GM20431 (cell line): ENCODE measurements around the gene MYH9.
"Not testable (repeated sequence)": the region's sequence is repeated elsewhere in the genome, so short reads cannot be mapped to it uniquely, and the experiment has no call there.

Source experiments
- in situ Hi-C: fragments of 300-500 bp; cut with MseI, MboI; formaldehyde crosslinking; loops from one replicate; pipeline ENCODE4 v1.15.0; 2020; ENCODE audit warnings: low sequenced_read_pairs; ENCODE audit not compliant: unreplicated experiment

The MYH9 gene

GRCh38 chr22:36300396-36301212 lies 87.2 kb downstream of the MYH9 start:
- in situ Hi-C loops, result loop anchor here (10.0 kb wide), 1 partner anchor 164 kb away; no protein-coding TSS in a partner anchor

GRCh38 chr22:36299911-36300310 lies 87.9 kb downstream of the MYH9 start:
- in situ Hi-C loops, result loop anchor here (10.0 kb wide), 1 partner anchor 165 kb away; no protein-coding TSS in a partner anchor

DNA sequence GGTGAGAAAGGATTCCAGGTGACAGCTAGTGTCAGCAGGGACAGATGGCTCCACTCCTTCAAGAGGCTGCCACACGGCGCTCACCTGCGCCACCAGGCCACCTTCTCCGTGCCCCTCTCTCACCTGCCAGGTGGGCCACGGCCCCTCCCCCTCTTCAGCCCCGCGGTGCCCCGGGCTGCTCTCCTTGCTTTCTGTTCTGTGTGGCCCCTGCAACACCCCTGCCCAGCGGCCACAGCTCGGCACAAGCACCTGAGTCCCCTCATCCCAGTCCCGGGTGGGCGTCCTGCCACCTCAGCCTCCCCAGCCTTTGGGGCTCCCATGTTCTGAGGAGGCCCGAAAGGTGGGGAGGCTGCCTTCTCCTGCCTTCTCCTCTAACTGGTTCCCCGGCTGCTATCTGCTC lies 88.5 kb downstream of the MYH9 start:
- in situ Hi-C loops, result no loop called here

DNA sequence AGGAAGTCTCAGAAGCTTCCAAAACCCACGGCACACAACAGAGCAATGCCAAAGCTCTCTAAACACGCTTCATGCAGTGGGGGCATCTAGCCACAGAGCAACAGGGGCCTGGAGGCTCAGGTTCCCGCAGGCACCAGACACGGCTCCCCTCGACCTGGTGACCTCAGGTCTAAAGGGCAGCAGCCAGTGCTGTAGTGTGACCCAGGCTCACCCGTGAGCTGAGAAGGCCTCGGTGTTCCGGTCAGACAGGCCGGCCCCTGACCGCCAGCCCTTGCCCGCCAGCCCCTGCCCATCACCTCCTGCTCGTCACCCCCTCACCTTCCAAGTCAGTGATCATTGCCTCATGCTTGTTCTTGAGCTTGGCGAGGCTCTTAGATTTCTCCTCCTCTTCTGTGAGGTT lies 89.2 kb downstream of the MYH9 start:
- in situ Hi-C loops, result no loop called here

DNA sequence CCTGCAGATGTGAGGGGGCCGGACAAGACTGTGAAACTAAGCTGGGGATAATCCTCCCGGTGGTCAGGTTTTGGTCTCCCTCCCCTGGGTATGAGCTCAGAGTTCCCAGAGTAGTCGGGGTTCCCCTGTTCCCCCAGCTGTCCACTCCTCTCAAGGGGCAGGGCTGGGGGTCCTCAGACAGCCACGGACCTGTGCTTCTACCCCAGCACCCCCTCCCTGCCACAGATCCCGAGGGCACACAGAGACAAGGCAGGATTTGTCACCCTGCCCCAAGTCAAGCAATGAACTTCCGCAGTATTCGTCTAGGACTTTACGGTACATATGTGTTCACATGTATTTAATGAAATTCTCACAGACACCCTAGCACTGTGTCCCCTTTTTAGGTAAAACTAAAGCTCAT lies 89.6 kb downstream of the MYH9 start:
- in situ Hi-C loops, result no loop called here

GRCh38 chr22:36297568-36297967 lies 90.2 kb downstream of the MYH9 start:
- in situ Hi-C loops, result no loop called here

DNA sequence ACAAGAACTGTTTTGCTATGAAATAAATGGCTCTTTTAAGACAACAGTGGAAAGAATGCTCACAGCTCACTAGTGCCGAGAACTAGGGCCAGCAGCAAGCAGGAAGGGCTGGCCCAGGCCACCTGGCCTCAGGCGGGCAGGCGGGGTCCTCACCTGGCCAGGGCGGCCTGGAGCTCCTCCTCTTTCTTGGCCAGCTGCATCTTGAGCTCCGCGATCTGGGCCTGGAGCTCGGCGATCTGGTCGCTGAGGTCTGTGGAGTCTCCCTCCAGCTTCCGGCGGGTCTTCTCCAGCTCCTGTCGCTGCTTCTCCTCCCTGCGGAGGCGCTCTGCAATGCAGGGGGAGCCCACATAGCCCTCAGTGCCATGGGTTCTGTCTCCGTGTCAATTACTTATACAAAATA lies 91.1 kb downstream of the MYH9 start:
- in situ Hi-C loops, result no loop called here

DNA sequence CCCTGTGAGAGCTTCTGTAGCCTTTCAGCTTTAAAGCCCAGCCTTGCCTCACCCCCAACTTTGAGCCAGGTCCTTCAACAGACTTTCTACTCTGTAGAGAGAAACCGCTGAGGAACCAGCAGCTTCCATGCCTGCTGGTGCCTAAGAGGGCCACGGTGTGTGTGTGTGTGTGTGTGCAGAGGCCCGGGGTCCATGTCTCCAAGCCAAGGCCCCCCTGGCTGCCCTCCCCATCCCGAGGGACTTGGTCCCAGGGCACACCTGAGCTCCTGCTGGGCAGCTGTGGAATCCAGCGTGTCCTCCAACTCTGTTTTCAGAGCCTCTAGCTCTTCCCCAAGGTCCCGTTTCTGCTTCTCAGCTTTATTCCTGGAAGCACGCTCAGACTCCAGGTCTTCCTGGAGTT lies 92.5 kb downstream of the MYH9 start:
- in situ Hi-C loops, result no loop called here

GRCh38 chr22:36294801-36295200 lies 93.0 kb downstream of the MYH9 start:
- in situ Hi-C loops, result no loop called here

GRCh38 chr22:36294293-36294620 lies 93.5 kb downstream of the MYH9 start:
- in situ Hi-C loops, result no loop called here

DNA sequence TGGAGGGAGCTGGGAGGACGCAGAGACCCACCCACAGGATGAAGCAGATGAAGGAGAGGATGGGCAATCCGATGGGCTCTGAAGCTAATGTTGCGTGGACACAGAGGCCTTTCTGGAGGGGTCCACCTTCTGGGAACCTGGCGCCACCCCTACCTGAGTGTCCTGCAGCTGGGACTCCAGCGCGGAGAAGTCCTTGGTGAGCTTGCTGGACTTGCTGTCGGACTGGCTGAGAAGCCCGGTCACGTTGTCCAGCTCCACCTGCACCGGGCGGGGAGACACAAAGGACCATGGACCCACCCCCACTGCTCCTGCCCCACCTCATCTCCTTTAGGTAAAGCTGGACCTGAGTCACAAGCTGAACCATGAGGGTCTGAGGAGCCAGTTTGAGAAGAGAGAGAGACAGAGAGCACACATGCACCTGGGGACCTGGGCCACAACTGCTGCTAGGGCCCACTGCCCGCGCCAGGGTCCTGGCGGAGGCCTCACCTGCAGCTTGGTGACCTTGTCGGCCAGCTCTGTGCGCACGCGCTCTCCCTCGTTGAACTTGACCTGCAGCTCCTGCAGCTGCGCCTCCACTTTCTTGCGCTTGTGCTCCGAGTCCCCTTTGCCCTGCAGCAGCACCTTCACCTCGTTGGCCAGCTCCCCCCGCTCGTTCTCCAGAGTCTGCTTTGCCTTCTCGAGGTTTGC lies 94.0 kb downstream of the MYH9 start:
- in situ Hi-C loops, result no loop called here

- in situ Hi-C loops, result no loop called here
Measured at GRCh38 chr22:36292823-36293530, 94.8 kb downstream of the MYH9 start.

DNA sequence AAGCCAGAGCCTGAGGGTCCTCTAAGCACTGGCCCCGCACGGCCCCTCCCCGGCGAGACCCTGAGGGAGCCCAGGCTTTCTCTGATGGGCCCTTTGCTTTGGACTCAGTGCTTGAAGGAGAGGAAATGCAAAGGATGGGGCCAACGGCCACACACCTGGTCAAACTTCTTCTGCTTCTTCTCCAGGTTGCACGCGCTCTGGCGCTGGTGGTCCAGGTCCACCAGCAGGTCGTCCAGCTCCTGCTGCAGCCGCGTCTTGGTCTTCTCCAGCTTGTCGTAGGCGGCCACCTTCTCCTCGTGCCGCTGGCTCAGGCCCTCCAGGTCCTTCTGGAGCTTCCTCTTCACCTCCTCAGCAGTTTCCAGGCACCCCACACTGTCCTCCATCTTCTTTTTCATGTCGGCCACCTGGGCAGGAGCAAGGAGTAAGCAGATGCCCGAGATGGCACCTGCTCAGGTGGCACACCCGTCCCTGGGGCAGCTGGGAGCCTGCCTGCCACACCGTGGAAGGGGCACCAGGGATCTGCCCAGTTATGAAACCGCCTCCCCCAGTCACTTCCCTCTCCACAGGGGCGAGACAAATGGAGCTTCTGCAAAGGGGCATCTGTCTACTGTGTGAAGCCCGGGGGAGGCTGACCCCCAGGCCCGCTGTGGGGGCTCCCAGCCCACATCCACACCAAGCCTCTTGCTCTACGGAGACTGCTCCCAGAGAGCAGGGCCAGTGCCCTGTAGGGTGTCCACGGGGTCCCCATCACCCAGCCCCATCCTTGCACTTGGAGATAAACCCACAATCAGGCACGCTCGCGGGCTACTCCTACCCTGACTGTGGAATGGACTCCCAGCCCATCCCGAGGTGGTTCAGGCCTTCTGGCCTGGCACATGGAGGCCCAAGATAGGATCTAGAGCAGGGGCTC lies 95.7 kb downstream of the MYH9 start:
- in situ Hi-C loops, result no loop called here

DNA sequence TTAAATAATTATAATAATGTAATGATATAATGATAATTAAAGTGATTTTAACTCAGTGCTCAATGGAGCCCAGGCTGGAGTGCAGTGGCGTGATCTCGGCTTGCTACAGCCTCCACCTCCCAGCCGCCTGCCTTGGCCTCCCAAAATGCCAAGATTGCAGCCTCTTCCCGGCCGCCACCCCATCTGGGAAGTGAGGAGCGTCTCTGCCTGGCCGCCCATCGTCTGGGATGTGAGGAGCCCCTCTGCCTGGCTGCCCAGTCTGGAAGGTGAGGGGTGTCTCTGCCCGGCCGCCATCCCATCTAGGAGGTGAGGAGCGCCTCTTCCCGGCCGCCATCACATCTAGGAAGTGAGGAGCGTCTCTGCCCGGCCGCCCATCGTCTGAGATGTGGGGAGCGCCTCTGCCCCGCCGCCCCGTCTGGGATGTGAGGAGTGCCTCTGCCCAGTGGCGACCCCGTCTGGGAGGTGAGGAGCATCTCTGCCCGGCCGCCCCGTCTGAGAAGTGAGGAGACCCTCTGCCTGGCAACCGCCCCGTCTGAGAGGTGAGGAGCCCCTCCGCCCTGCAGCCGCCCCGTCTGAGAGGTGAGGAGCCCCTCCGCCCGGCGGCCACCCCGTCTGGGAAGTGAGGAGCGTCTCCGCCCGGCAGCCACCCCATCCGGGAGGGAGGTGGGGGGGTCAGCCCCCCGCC lies 97.2 kb downstream of the MYH9 start:
- in situ Hi-C loops, result not testable (repeated sequence)

DNA sequence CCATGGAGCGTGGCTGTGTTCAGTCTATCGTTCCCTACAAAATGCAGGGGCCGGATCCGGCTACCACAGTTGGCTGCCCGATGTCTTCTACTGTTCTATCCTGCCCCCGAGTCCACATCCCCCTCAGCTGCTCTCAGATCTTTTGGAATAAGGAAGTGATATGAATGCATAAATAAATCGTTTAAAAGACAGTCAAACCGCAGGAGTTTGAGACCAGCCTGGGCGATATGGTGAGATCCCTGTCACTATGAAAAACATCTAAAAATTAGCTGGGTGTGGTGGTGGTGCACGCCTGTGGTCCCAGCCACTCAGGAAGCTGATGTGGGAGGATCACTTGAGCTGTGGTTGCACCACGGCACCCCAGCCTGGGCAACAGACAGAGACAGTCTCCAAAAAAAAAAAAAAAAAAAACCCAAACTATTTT lies 97.8 kb downstream of the MYH9 start:
- in situ Hi-C loops, result not testable (repeated sequence)

- in situ Hi-C loops, result no loop called here
Measured at GRCh38 chr22:36289406-36289870, 98.3 kb downstream of the MYH9 start.

DNA sequence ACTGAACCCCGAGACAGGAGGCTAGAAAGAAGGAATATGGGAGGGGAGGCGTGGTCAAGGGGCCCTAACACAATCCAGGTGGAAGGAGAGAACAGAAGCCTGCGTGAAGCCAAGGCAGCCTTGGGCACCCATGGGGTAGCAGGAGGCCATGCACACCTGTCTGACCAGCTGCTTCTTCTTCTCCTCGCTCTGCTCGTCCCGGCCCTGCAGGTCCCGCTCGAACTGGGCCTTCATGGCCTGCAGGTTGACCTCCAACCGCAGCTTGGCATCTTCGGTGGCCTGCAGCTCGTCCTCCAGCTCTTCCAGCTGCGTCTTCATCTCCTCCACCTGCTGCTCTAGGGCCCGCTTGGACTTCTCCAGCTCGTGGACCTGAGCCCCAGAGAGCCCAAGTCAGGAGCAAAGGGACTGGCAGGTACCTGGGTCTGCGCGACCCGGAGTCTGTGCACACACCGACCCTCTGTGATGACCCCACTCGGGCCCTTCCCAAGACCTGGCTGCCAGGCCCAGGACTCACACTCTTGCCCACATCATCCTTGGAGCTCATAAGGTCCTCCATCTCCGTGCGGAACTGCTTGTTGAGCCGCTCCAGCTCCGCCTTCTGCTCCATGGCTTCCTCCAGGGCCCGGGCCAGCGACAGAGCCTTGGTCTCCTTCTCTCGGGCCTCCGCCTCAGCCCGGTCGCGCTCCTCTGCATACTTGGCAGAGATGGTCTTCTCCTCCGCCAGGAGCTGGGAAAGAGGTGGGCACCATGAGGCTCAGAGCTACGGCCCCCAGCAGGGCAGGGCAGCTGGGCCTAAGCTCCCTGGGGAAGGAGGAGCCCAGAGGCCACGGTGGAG lies 99.0 kb downstream of the MYH9 start:
- in situ Hi-C loops, result no loop called here

GRCh38 chr22:36287881-36288515 lies 99.8 kb downstream of the MYH9 start:
- in situ Hi-C loops, result no loop called here
